ENCODE measurements around the gene ZBTB43. TPM values are rescaled to one million over a fixed set of nuclear protein-coding genes. Genes with fewer than 3 reads are reported as not detected.

ZBTB43 gene
- total RNA-seq, 4 donors from 2014 or later, result 8.7 to 9.9 (median 9.4) TPM

DNA sequence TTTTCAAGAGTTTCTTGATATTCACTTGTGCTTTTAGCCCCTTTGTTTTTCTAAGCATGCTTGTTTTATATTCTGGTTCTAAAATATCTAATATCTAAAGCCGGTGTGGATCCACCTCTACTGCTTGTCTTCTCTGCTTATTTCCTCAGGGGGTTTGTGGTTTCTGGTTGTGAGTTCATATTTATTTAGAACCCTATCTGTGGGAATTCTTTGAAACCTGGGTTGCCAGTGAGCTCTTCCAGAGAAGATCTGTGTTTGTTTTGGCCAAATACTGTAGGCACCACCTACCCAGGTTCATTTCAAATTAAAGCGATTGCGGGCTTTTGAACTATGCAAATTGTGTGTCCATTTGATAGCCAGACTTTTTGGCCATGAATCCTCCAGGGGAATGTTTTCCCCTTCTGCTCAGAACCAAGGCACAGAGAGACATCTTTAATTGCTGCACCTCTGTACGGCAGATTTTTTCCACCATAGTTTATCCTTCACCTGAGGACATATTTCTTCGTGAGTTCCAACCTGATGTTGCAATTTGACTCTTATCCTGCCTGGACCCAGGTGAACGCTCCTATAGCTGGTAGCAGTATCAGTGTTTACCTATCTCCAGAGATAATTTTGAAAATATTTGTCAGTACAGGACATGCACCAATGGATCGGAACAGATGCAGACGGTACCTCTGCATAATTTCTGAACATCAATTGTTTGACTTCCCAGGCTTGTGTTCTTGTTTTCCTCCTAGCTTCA, 2.4 kb upstream of the ZBTB43 start:
- no peak overlapping the region for H3K4me3 ChIP-seq
- 87% methylated on average over 8 of the region's 8 CpGs for WGBS

GRCh38 chr9:126804198-126804695, 593 bp upstream of the ZBTB43 start:
- Histone ChIP-seq H3K36me3 (peaks cover 0 to 11% (median 3%) of the 10 kb centered on the region in 4 donors), H3K27ac (replicated peaks in 1 of 4) (peak overlapping the region; percentile 88 to 92 (median 92)), H3K4me1 (peaks cover 37 to 43% (median 42%) of the 10 kb centered on the region in 4 donors), H3K27me3 (no peaks in the 10 kb centered on the region), H3K9me3 (no peaks in the 10 kb centered on the region), H3K4me3 (peak overlapping the region; percentile 86 to 92 (median 90))
- no peak for DNase-seq (ENCODE audit: extremely low spot score)
- whole genome bisulfite sequencing, result 89% methylated on average over 13 of the region's 16 CpGs
- TF ChIP-seq EP300 (IDR thresholded peaks at IDR 0.05), result no peak
- TF ChIP-seq POLR2AphosphoS5 (IDR thresholded peaks at IDR 0.05), result no peak
- TF ChIP-seq, protein P1, sequence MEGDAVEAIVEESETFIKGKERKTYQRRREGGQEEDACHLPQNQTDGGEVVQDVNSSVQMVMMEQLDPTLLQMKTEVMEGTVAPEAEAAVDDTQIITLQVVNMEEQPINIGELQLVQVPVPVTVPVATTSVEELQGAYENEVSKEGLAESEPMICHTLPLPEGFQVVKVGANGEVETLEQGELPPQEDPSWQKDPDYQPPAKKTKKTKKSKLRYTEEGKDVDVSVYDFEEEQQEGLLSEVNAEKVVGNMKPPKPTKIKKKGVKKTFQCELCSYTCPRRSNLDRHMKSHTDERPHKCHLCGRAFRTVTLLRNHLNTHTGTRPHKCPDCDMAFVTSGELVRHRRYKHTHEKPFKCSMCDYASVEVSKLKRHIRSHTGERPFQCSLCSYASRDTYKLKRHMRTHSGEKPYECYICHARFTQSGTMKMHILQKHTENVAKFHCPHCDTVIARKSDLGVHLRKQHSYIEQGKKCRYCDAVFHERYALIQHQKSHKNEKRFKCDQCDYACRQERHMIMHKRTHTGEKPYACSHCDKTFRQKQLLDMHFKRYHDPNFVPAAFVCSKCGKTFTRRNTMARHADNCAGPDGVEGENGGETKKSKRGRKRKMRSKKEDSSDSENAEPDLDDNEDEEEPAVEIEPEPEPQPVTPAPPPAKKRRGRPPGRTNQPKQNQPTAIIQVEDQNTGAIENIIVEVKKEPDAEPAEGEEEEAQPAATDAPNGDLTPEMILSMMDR (IDR thresholded peaks at IDR 0.05), result no peak
- TF ChIP-seq POLR2A (IDR thresholded peaks at IDR 0.05; ENCODE audit: low read depth), result no peak
- intact Hi-C loops (cut with DNase I), result no loop called here

More for the DNA sequence above, 2.4 kb upstream of the ZBTB43 start:
- no peak for TF ChIP-seq EP300 (IDR thresholded peaks at IDR 0.05)
- TF ChIP-seq POLR2AphosphoS5 (IDR thresholded peaks at IDR 0.05), result no peak
- TF ChIP-seq, protein P1 (IDR thresholded peaks at IDR 0.05), result no peak
- no peak for TF ChIP-seq POLR2A (IDR thresholded peaks at IDR 0.05; ENCODE audit: low read depth)
- H3K9me3 ChIP-seq, result no peaks in the 10 kb centered on the region
- no peak for DNase-seq (ENCODE audit: extremely low spot score)
- H3K36me3 ChIP-seq, result no peaks in the 10 kb centered on the region
- H3K27me3 ChIP-seq, result no peaks in the 10 kb centered on the region
- intact Hi-C loops (cut with DNase I), result no loop called here
- H3K4me1 ChIP-seq, result peaks cover 20 to 26% (median 25%) of the 10 kb centered on the region in 4 donors
- H3K27ac ChIP-seq (replicated peaks in 1 of 4), result no peak overlapping the region

- intact Hi-C loops (cut with DNase I), result no loop called here
- WGBS, result 22% methylated on average over 8 of the region's 8 CpGs
- DNase-seq (ENCODE audit: extremely low spot score), result no peak
These were observed 868 bp downstream of the ZBTB43 start for GRCh38 chr9:126805554-126806262.

GRCh38 chr9:126806336-126806735, 1.5 kb downstream of the ZBTB43 start:
- no peaks in the 10 kb centered on the region for H3K9me3 ChIP-seq
- H3K27me3 ChIP-seq, result no peaks in the 10 kb centered on the region
- peak overlapping the region; percentile 88 to 92 (median 92) for H3K27ac ChIP-seq (replicated peaks in 1 of 4)
- H3K4me3 ChIP-seq, result peak overlapping the region; percentile 86 to 92 (median 90)
- no peak for DNase-seq (ENCODE audit: extremely low spot score)
- H3K36me3 ChIP-seq, result peaks cover 0 to 28% (median 18%) of the 10 kb centered on the region in 4 donors
- WGBS, result 51% methylated on average over 2 of the region's 2 CpGs
- TF ChIP-seq, protein P1 (IDR thresholded peaks at IDR 0.05), result no peak
- TF ChIP-seq EP300 (IDR thresholded peaks at IDR 0.05) (no peak), POLR2A (IDR thresholded peaks at IDR 0.05; ENCODE audit: low read depth) (no peak), POLR2AphosphoS5 (IDR thresholded peaks at IDR 0.05) (no peak)
- peaks cover 41 to 52% (median 49%) of the 10 kb centered on the region in 4 donors for H3K4me1 ChIP-seq
- intact Hi-C loops (cut with DNase I), result no loop called here

More at GRCh38 chr9:126805554-126806262, 868 bp downstream of the ZBTB43 start:
- peak overlapping the region; percentile 88 to 92 (median 92) for H3K27ac ChIP-seq (replicated peaks in 1 of 4)
- H3K36me3 ChIP-seq, result peaks cover 0 to 22% (median 14%) of the 10 kb centered on the region in 4 donors
- H3K4me1 ChIP-seq, result peaks cover 41 to 52% (median 49%) of the 10 kb centered on the region in 4 donors
- H3K4me3 ChIP-seq, result peak overlapping the region; percentile 86 to 92 (median 90)
- H3K9me3 ChIP-seq, result no peaks in the 10 kb centered on the region
- no peaks in the 10 kb centered on the region for H3K27me3 ChIP-seq
- TF ChIP-seq, protein P1 (IDR thresholded peaks at IDR 0.05), result no peak
- peak in 1 of 2 donors; percentile 3 for TF ChIP-seq POLR2AphosphoS5 (IDR thresholded peaks at IDR 0.05)

Measured in esophagus muscularis mucosa (tissue), 4 donors.